Body of pancreas (tissue), 4 donors: ENCODE data around the gene BABAM1.

Source experiments
- CTCF ChIP-seq, 7 experiments: fragments of 450-650 bp in 4 of 7; fragments of 200-600 bp in 3 of 7; sonication (generic) in 3 of 7; IDR thresholded peaks; one replicate each; pipeline ENCODE4 v1.5.1; 2016 to 2019; ENCODE audit warnings: antibody characterized with exemption in 7 of 7
- POLR2A ChIP-seq, 3 donors: fragments of 450-650 bp; IDR thresholded peaks; one replicate each; pipeline ENCODE4 v1.6.1; 2016; ENCODE audit warnings: antibody characterized with exemption in 3 of 3, mild to moderate bottlenecking in 2 of 3

GRCh38 chr19:17243830-17244617, 23.2 kb upstream of the BABAM1 start:
- TF ChIP-seq CTCF (IDR thresholded peaks at IDR 0.05) (no peak), POLR2A (IDR thresholded peaks at IDR 0.05) (no peak)
